ENCODE measurements around the gene TAC3.

- no peak for TF ChIP-seq POLR2A (IDR thresholded peaks at IDR 0.05; ENCODE audit: extremely low read depth, insufficient read length)
- TF ChIP-seq, protein P1, sequence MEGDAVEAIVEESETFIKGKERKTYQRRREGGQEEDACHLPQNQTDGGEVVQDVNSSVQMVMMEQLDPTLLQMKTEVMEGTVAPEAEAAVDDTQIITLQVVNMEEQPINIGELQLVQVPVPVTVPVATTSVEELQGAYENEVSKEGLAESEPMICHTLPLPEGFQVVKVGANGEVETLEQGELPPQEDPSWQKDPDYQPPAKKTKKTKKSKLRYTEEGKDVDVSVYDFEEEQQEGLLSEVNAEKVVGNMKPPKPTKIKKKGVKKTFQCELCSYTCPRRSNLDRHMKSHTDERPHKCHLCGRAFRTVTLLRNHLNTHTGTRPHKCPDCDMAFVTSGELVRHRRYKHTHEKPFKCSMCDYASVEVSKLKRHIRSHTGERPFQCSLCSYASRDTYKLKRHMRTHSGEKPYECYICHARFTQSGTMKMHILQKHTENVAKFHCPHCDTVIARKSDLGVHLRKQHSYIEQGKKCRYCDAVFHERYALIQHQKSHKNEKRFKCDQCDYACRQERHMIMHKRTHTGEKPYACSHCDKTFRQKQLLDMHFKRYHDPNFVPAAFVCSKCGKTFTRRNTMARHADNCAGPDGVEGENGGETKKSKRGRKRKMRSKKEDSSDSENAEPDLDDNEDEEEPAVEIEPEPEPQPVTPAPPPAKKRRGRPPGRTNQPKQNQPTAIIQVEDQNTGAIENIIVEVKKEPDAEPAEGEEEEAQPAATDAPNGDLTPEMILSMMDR (IDR thresholded peaks at IDR 0.05; ENCODE audit: low read depth, low read length), result no peak
- no peak for TF ChIP-seq MYC (IDR thresholded peaks at IDR 0.05; ENCODE audit: low read depth, low read length)
- no peak for TF ChIP-seq MAX (IDR thresholded peaks at IDR 0.05; ENCODE audit: low read depth, low read length)
Measured at GRCh38 chr12:57058454-57058853, 42.1 kb upstream of the TAC3 start.

Data from NB4 (cell line).